Right ventricle myocardium inferior (tissue), 1 donor: ENCODE data around the gene MEGF9. TPM values are rescaled to one million over a fixed set of nuclear protein-coding genes. Genes with fewer than 3 reads are reported as not detected.

Source experiments
- ATAC-seq: fragments of 200-7000 bp; cut with Tn5 transposase; one replicate; pipeline ENCODE4 v1.9.1; 2020; ENCODE audit warnings: mild to moderate bottlenecking, moderate library complexity
- DNase-seq: peaks from one replicate; pipeline ENCODE4 v3.0.0; 2021; ENCODE audit errors: missing footprints
- intact Hi-C: fragments of 100-400 bp; cut with DNase I; formaldehyde crosslinking; loops from one replicate; pipeline ENCODE4 v1.11.0; 2022
- total RNA-seq: library from RNA; stranded (reverse); fragmentation: NEBNext Ultra II Directional; extraction: Animal tissue kit (Norgen Biotek cat#: 25700); gene quantifications from one replicate; pipeline ENCODE4 v1.2.1, GENCODE V29; 2021
- donor health status: DM: no; HTN: yes; CAD: no; lungs with severe emphysema.

Gene MEGF9
- total RNA-seq, 1 donor from 2014 or later = 25.2 TPM

GRCh38 chr9:120735415-120736126, 21.3 kb upstream of the MEGF9 start:
- intact Hi-C loops = loop anchor here (10.0 kb wide), 1 partner anchor 121 kb away; no protein-coding TSS in a partner anchor
- ATAC-seq (no peak), DNase-seq (peak; percentile 66)

DNA sequence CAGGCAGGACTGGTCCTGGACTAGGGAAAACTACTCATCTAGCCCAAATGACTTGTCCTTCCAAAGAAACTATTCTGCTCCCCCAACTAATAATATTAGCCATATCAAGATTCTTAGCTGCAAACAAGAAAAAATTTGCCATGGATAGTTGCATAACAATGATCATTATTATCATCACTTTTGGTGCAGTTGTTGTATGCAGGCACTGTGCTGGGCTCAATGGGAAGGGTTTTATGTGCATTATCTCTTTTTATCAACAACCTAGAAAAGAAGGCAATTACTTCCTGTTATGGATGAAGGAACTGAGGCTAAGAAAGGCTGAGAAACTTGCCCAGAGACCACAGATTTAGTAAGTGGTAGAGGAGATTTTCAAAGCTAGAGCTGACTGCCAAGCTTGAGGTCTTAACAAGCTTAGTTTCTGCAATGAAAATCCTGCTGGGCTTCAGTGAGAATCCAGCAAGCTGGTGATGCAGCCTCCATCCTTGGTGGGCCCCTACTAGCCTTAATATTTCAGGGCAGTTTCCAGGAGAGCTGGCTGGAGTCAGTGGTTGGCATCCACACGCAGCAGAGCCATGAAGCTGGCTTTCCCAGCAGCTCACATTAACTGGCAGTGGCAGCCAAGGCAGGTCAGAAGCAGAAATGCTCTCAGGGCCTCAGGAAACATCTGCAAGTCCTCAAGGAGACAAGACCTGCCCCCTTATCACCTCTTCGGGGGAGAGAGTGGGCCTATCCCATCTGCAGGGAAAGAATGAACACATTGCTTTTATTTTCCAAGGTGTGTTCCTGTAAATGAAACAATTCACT, 20.5 kb upstream of the MEGF9 start:
- no peak for ATAC-seq
- intact Hi-C loops = loop anchor here (10.0 kb wide), 1 partner anchor 120 kb away; no protein-coding TSS in a partner anchor
- peak; percentile 54 for DNase-seq

GRCh38 chr9:120733190-120733589, 18.9 kb upstream of the MEGF9 start:
- ATAC-seq = peak; percentile 62
- DNase-seq = no peak
- intact Hi-C loops = loop anchor here (10.0 kb wide), 1 partner anchor 118 kb away; no protein-coding TSS in a partner anchor

DNA sequence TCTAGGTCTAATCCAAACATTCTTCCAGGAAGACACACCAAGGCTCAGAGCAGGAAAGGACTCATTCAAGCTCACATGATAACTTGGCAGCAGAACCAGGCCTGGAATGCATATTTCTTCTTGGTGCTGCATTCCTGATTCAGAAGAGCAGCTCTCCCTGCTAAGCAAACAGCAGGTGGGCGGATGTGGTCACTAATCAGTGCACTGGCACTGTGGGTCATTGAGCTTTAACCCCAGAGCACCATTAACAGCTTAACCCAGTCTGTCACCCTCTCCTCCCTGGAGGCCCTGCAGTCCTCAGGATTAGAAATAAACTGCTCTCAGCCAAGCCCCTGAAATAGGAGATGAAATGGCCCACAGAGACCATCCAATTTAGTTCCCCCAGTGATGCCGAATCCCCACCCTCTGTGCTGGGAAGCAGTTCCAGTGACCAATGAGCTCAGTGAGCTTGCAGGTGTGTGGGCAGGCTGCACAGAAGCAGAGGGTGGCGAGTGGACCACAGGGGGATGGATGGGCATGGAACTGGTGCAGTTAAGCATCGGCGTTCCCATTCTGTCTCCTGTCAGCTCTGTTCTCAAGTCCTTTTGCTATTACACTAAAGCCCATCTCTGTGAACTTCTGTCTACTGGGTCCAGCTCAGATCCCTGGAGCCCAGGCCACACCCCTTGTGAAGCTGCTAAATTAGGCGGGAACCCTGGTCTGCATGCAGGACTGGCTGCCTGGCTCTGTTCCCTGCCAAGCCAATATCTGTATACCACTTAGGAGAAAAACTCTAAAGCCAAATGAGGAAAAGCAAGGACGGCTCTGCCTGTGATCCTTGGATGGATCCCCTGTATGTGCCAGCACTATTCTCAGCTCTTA, 16.6 kb upstream of the MEGF9 start:
- intact Hi-C loops = loop anchor here (10.0 kb wide), 1 partner anchor 116 kb away; no protein-coding TSS in a partner anchor
- no peak for DNase-seq

DNA sequence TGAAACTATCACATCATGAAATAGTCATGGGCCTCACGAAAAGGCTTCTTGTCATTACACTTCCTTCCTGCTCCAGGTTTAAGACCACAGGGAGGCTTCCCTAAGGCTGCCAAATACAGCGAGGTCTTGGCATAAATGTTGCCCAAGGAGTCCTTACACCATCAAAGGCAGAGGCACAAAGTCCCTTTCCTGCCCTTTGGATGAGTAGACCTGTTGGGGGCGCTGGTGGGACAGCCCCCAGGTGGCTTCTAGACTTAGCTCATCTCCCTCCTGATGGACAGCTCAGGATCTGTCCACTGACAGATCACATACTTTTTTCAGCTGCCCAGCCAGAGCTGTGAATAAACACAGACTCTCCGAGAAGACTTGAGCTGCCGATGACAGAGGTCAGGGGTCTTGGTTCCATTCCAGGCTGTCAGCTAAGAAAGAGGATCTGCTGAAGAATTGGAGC, 15.5 kb upstream of the MEGF9 start:
- DNase-seq (no peak), ATAC-seq (no peak)
- intact Hi-C loops = loop anchor here (10.0 kb wide), 1 partner anchor 115 kb away; no protein-coding TSS in a partner anchor

More for the DNA sequence above, 16.6 kb upstream of the MEGF9 start:
- ATAC-seq = peak; percentile 84

GRCh38 chr9:120726484-120726883, 12.2 kb upstream of the MEGF9 start:
- intact Hi-C loops = no loop called here
- ATAC-seq (no peak), DNase-seq (no peak)

DNA sequence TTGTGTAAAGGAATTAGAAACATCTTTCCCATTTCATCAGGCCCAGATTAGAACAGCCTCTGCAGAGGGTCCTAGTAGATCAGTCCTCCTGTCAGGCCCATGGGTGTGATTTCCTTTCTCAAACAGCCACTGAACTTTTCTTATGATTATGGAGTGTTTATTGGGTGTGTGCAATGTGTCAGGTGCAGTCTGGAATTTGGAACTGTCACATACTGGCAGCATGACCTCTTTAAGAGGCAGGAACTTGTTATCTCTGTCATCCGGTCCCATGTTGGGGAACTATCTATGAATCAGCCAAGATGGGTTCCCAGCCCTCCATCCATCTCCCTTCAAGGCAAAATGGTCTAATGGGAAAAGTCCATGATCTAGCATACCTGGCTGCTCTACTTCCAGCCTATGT, 11.6 kb upstream of the MEGF9 start:
- intact Hi-C loops = no loop called here
- ATAC-seq (no peak), DNase-seq (no peak)

DNA sequence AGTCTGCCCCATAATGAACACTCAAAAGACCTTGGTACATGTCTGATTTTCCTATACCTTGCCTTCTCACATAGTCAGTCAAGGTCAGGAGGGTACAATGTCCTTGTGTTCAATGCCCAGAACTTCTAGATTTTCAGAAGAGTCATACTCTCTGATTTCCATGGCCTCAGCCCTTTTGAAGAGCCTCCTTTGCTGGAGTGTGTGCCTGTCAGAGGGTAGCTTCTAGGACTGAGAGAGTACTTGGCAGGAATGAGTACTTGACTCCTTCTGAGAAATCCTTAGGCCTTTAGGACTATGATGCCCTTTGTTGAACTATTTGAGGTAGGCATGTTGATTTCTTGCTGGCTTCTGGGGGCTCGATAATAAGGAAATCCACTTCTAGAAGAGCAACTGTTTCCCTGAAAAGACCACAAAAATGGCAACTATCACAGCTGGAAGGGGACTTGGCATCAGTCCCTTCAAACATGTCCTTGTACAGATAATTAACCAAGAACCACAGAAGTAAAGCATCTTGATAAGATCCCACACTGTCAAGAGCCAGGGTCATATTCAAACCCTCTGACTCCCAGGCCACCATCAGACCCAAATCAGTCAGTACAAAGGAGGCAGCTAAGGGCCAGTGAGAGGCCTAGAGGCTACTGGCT, 10.6 kb upstream of the MEGF9 start:
- no peak for ATAC-seq
- intact Hi-C loops = no loop called here
- DNase-seq = no peak

GRCh38 chr9:120723565-120723964, 9.3 kb upstream of the MEGF9 start:
- no peak for DNase-seq
- no peak for ATAC-seq
- intact Hi-C loops = no loop called here

DNA sequence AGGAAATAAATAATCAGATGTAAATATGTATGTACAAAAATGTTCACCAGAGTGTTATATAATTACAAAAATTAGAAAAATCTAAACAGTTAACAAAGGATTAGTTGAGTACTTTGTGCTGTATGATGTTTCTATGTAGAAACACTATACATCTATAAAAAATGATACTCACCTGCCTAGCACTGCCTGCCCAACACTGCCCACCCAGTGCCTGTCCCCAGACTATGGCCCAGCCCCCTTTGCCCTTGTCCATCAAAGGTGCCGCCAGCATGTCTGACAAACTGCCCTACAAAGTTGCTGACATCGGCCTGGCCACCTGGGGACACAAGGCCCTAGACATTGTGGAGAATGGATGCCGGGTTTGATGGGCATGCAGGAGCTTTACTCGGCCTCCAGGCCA, 6.1 kb upstream of the MEGF9 start:
- ATAC-seq (no peak), DNase-seq (no peak)
- intact Hi-C loops = no loop called here

DNA sequence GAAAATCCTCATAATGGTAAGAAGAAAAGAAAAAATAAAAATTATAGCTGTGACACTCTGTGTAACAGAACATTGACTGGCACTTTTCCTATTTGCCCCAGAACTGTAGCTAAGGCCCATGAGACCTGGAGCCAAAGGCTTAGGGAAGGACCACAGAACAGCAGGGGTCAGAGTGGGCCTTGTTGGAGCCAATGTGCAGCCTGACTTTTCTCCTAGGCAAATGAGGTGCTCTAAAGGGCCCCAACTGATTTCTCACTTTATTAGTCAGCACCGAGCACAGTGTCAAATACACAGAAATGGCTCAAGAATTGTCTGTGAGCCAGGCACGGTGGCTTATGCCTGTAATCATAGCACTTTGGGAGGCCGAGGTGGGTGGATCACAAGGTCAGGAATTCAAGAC, 4.0 kb upstream of the MEGF9 start:
- no peak for ATAC-seq
- DNase-seq = no peak
- intact Hi-C loops = no loop called here

- DNase-seq (no peak), ATAC-seq (no peak)
- intact Hi-C loops = no loop called here
Observed at GRCh38 chr9:120717176-120717575, 2.9 kb upstream of the MEGF9 start.

DNA sequence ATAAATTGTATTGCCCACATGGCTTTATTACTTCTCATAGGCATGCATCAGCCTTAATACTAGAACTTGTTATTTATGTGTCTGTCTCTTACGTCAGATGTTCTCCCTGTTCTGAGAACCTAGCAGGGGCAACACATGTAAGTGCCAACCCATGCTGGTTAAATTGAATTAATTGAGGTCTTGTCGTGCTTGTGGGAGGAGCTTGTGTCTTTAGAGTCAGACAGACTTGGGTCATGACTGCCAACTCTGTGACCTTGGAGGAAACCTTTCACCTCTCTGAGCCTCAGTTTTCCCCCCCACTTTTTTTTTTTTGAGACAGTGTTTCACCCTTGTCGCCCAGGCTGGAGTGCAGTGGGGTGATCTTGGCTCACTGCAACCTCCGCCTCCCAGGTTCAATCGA, 2.2 kb upstream of the MEGF9 start:
- DNase-seq (no peak), ATAC-seq (no peak)
- intact Hi-C loops = no loop called here

DNA sequence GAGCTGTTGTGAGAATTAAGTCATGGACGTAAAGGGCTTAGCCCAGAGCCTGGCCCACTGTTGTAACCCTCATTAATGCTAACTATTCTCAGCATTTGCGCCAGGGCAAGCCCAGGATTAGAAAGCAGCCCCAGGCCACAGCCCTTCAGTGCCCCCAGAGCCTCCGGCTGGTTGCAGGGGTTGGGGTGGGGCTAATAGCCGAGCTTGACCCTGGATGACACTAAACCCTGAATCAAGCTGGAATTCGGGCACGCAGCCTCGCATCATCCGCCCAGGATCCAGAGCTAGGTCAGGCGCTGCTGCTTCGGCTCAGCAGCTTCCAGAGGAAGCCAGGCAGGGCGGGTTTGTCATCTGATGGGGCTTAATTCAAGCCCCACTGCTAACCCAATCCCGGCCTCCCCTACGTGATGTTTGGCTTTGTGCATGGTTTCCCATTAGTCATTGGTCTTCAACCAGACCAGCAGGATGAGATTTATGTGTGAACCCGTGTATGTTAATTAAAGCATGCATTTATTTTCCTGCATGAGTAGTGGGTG, 1.2 kb upstream of the MEGF9 start:
- peak; percentile 8 for ATAC-seq
- intact Hi-C loops = no loop called here

GRCh38 chr9:120714846-120715388, 647 bp upstream of the MEGF9 start:
- intact Hi-C loops = loop anchor here (5.0 kb wide), 1 partner anchor 93 kb away; no protein-coding TSS in a partner anchor
- ATAC-seq (no peak), DNase-seq (no peak)

More for the DNA sequence above, 1.2 kb upstream of the MEGF9 start:
- peak; percentile 68 for DNase-seq

DNA sequence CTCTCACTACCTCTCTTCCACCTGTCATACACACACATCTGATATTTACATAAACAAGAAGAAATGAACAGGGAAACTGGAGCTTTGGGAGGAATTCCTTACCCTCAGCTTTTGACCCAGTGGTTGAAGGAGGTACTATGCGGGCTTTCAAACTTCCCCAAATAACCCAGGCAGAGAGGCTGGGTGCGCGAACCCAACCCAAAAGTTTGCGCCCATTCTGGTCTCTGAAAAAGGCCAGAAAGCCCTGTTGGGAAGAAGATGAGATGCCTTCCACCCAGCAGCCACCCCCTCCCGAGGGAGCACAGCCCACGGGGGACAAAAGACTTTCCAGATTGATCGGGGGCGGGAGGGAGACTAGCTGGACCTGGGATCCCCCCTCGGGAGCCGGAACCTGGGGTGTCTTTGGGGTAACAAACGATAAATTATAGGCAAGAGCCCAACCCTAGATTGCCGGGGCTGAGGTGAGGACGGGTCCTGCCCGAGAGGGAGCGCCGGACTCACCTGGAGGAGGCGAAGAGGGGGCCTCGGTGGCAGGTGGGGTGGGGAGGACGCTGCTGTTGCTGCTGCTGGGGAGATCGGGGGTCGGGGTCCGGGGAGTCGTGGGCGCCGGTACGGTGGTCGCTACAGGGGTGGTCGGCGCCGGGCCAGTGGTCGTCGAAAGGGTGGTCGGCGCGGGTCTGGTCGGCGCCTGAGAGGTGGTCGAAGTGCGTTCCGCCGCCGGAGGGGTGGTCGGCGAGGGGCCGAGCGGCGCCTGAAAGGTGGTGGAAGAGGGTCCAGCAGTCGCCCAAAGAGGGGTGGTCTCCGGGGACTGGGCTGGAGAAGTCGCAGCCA, 798 bp downstream of the MEGF9 start:
- ATAC-seq (no peak), DNase-seq (peak; percentile 70)
- intact Hi-C loops = loop anchor here (5.0 kb wide), 1 partner anchor 91 kb away; no protein-coding TSS in a partner anchor

- intact Hi-C loops = loop anchor here (5.0 kb wide), 1 partner anchor 90 kb away; no protein-coding TSS in a partner anchor
- ATAC-seq (no peak), DNase-seq (no peak)
Observed at GRCh38 chr9:120712539-120713031, 1.7 kb downstream of the MEGF9 start.
